ENCODE measurements around the gene TBC1D17. TPM values are rescaled to one million over a fixed set of nuclear protein-coding genes. Genes with fewer than 3 reads are reported as not detected.

Gene TBC1D17
- total and polyA plus RNA-seq, 2 of the 13 experiments (the other 11 are each of a cell fraction or from before 2014, with no cell fraction given), result 9.7 to 16.9 TPM

- 0 out of 2 replicates have a peak, but pooled peaks have one; percentile 12 for TF ChIP-seq RERE (CRISPR knock-in tag; IDR thresholded peaks at IDR 0.05; ENCODE audit: low read depth)
- TF ChIP-seq MXD4 (CRISPR knock-in tag; IDR thresholded peaks at IDR 0.05), result peak; percentile 36
- TF ChIP-seq SPEN (CRISPR knock-in tag; IDR thresholded peaks at IDR 0.05; ENCODE audit: low read depth), result no peak; the same call in 1 of the 2 replicates
- TF ChIP-seq IRF2 (CRISPR knock-in tag; IDR thresholded peaks at IDR 0.05), result no peak; the same call in 1 of the 2 replicates
- no peak for TF ChIP-seq CSRNP2 (CRISPR knock-in tag; conservative IDR thresholded peaks at IDR 0.05; ENCODE audit: low read depth)
- TF ChIP-seq NFIC (IDR thresholded peaks at IDR 0.05; ENCODE audit: low read length), result no peak
- 0 out of 2 replicates have a peak, but pooled peaks have one; percentile 41 for TF ChIP-seq ZFP82 (CRISPR knock-in tag; IDR thresholded peaks at IDR 0.05; ENCODE audit: borderline replicate concordance)
- no peak for TF ChIP-seq ZNF713 (CRISPR knock-in tag; IDR thresholded peaks at IDR 0.05)
- peak; percentile 70; the same call in 1 of the 2 replicates for TF ChIP-seq CREB3 (CRISPR knock-in tag; IDR thresholded peaks at IDR 0.05)
- TF ChIP-seq CREB1 (IDR thresholded peaks at IDR 0.05), result peak; percentile 90
- TF ChIP-seq CREB1 (CRISPR knock-in tag; IDR thresholded peaks at IDR 0.05), result peak; percentile 86
- peak; percentile 34; the same call in 1 of the 2 replicates for TF ChIP-seq ZNF891 (CRISPR knock-in tag; IDR thresholded peaks at IDR 0.05)
- no peak for TF ChIP-seq ZNF207 (IDR thresholded peaks at IDR 0.05; ENCODE audit: borderline replicate concordance)
- 0 out of 2 replicates have a peak, but pooled peaks have one; percentile 55 for TF ChIP-seq ZNF589 (CRISPR knock-in tag; conservative IDR thresholded peaks at IDR 0.05)
- TF ChIP-seq ZNF724P (CRISPR knock-in tag; IDR thresholded peaks at IDR 0.05; ENCODE audit: borderline replicate concordance), result no peak
- peak; percentile 52 for TF ChIP-seq ZGPAT (CRISPR knock-in tag; IDR thresholded peaks at IDR 0.05)
- TF ChIP-seq ZNF441 (CRISPR knock-in tag; IDR thresholded peaks at IDR 0.05; ENCODE audit: borderline replicate concordance), result peak; percentile 47; the same call in 1 of the 2 replicates
- 0 out of 2 replicates have a peak, but pooled peaks have one; percentile 1 for TF ChIP-seq MAFF (IDR thresholded peaks at IDR 0.05; ENCODE audit: low read depth, low read length)
- TF ChIP-seq SNAPC5 (CRISPR knock-in tag; IDR thresholded peaks at IDR 0.05; ENCODE audit: borderline replicate concordance), result no peak
Measured at GRCh38 chr19:49869484-49870308, 7.8 kb upstream of the TBC1D17 start (continued).
